ENCODE measurements around the gene APCDD1L.
"Not testable (repeated sequence)": the region's sequence is repeated elsewhere in the genome, so short reads cannot be mapped to it uniquely, and the experiment has no call there.

Gene APCDD1L

GRCh38 chr20:58433759-58434158, 81.4 kb downstream of the APCDD1L start:
- peak in 32 of 42 donors; percentile 12 to 85 (median 48) for DNase-seq
- intact Hi-C loops (cut with DNase I) = no loop called here

DNA sequence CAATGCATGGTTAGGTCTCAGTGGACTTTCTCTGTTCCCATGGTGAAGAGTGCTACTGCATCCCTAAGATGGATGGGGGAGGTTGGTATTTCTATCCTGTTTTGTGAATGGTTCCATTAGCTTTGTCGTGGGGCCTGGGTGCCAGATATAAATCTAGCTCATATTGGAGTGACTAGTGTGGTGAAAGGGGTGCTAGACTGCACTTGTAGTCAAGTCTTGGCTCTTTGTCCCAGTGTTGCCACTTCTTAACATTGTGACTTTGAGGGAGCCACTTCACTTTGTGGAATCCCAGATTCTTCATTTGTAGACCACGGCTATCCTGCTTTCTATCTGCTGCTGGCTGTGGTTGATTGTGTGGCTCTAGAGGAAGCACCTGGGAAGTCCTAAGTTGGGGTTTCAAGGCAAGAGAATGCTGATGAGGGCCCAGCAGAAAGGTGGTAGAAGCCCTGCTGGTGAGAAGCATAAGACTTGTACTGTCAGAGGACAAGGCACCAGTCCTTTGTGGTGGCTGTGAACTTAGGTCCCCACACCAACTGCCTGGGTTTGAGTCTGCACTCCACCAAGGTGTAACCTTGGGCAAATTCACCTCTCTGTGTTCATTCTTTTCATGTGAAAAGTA, 82.1 kb downstream of the APCDD1L start:
- DNase-seq = peak in 1 of 42 donors; percentile 15
- intact Hi-C loops (cut with DNase I) = no loop called here

DNA sequence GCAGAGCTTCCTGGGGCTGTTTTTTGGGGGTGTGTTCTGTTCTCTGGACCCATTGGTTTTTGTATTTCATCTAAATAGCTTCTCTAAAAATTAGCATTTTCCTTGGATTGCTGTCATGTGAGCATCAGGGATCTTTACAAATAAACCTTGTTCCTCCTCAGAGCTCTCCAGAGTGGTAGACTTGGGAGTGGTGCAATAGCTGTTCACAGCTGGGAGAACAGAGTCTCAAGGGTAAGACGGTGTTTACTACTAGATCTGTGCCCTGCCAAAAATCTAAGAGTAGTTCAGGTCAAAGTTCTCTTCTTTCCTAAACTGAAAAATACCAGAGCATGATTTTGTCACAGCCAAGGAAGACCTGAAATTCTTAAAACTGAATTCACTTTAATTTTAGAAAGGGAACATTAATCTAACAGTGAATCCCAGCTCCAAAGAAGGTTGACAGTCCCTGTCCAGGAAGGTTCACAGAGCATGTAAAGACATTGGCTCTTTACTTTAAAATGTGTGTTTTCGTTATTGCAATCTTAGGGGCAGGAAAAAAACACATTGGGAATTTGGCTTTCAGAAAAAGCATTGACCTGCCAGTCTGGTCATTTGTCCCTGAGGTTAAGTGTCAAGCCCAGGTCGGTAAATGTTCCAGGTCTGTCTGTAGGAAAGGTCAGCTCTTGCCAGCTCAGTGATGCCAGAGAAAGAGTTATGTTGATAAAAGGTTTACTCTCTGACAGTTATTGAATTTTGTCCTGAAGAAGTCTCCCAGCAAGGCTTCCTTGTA, 82.8 kb downstream of the APCDD1L start:
- peak in 1 of 42 donors; percentile 4 for DNase-seq
- intact Hi-C loops (cut with DNase I) = no loop called here

DNA sequence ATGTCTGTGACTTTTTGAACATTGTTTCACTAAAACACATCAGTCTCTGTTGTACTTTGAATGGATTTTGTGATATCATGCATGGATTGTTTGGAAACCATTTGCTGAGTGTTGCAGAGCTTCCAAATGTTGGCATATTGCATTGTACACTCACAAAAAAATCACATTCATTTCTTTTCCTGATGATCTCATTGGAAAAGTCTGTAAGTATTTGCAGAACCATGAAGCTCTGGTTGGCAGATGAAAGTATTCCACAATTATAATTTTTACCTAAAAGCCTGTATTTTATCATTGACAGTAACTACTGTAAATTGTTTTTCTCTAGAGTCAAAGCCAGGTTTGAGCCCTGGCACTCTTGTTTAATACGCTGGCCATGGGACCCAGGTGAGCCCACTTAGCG, 84.1 kb downstream of the APCDD1L start:
- DNase-seq = no peak
- intact Hi-C loops (cut with DNase I) = no loop called here

DNA sequence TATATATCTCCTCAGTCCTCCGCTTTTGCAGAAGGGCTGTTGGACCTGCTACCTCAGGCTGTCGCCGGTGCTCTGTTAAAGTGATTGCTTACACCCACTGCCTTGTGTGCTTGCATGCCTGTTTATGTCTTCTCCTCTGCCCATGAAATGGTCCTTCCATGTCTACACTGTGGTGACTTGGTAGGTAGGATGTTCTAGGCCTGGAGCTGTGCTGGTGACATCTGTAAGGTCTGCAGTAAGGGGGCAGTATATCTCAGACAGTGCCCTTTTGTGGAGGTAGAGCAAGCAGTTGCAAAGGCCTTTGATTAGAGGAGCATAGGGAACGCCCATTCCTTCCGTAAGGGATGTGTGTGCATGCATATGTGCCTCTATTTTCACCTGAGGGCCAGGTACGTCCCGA, 85.9 kb downstream of the APCDD1L start:
- intact Hi-C loops (cut with DNase I) = no loop called here
- DNase-seq = no peak

GRCh38 chr20:58428364-58428763, 86.8 kb downstream of the APCDD1L start:
- intact Hi-C loops (cut with DNase I) = no loop called here
- DNase-seq = no peak

- DNase-seq; intact Hi-C loops (cut with DNase I): not testable (repeated sequence)
Observed at GRCh38 chr20:58427571-58427970, 87.6 kb downstream of the APCDD1L start.

- intact Hi-C loops (cut with DNase I) = no loop called here
Observed at GRCh38 chr20:58424218-58424969, 90.8 kb downstream of the APCDD1L start.

DNA sequence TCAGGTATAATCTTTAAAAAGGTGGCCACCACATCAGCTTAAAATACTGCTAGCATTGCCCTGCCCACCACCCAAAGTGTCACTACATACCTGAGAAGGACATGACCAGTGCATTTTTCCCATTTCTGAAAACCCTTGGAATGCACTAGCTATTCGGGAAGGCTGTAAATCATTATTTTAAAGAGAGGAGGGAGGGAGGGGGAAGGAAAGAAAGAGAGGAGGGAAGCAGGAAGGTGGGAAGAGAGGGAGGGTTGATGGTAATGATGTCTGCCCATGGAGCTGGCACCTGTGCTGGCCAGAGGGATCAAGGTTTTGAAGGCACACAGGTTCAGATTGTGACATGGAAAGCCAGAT, 93.7 kb downstream of the APCDD1L start:
- DNase-seq = no peak
- intact Hi-C loops (cut with DNase I) = no loop called here

More at GRCh38 chr20:58424218-58424969, 90.8 kb downstream of the APCDD1L start:
- DNase-seq = no peak

GRCh38 chr20:58420798-58421496, 94.3 kb downstream of the APCDD1L start:
- peak in 7 of 42 donors; percentile 6 to 51 (median 20) for DNase-seq
- intact Hi-C loops (cut with DNase I) = no loop called here

- intact Hi-C loops (cut with DNase I) = no loop called here
- no peak for DNase-seq
Observed at GRCh38 chr20:58418949-58419748, 96.0 kb downstream of the APCDD1L start.

- no peak for DNase-seq
- intact Hi-C loops (cut with DNase I) = no loop called here
Observed at GRCh38 chr20:58417438-58417837, 97.8 kb downstream of the APCDD1L start.

DNA sequence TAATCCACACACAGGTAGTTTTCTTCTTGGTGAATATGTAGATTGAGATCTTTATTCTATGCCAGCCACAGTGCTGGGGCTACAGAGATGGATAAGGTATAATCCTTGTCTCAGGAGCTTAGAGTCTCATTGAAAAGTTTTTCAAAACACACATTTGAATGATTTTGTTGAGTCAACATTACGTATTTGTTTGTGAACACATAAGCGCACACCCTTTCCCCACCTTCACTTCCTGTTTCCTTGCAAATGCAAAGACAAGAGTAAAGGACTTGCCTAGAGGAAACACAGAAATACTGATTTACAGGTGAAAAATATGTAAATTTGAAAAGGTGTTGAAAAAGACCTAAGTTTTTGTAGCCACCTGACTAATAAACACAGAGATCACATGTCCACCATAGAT, 98.4 kb downstream of the APCDD1L start:
- intact Hi-C loops (cut with DNase I) = no loop called here

DNA sequence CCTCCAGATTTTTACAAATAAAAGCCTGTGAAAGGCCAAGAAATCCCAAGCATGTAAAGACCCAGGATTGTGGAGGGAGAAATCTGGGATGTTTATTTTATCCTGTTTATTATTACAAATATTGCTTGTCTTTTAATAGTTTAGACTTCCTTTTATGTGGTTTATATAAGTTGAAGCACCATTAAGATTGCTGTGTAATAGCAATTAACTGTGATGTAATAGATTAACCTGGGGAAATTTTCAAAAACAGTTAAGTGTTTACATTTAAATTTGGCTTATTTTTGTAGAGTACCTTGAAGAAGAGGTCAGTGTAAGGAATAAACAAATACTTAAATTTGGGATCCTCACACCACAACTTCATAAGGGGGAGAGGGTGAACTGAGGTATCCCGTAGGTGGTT, 99.1 kb downstream of the APCDD1L start:
- no peak for DNase-seq
- intact Hi-C loops (cut with DNase I) = no loop called here

More for the DNA sequence above, 98.4 kb downstream of the APCDD1L start:
- DNase-seq = no peak

DNA sequence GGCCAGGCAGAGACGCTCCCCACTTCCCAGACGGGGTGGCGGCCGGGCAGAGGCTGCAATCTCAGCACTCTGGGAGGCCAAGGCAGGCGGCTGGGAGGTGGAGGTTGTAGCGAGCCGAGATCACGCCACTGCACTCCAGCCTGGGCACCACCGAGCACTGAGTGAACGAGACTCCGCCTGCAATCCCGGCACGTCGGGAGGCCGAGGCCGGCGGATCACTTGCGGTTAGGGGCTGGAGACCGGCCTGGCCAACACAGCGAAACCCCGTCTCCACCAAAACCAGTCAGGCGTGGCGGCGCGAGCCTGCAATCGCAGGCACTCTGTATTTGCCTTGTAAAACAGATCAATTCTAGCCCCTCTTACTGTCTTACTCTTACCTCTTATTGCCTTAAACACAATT, 100.4 kb downstream of the APCDD1L start:
- intact Hi-C loops (cut with DNase I); DNase-seq: not testable (repeated sequence)

- DNase-seq; intact Hi-C loops (cut with DNase I): not testable (repeated sequence)
Observed at GRCh38 chr20:58414216-58414615, 101.0 kb downstream of the APCDD1L start.
